ENCODE measurements around the gene ARHGAP40.
A peak's percentile ranks its signal among the peaks of the same experiment; 100 is the strongest.

Gene ARHGAP40

GRCh38 chr20:38674092-38674764, 72.6 kb downstream of the ARHGAP40 start:
- DNase-seq (ENCODE audit: low read depth in 1 of 2, low spot score in 1 of 2) = peak; percentile 13 to 42

- DNase-seq (ENCODE audit: low read depth in 1 of 2, low spot score in 1 of 2) = no peak
Observed at GRCh38 chr20:38674765-38675133, 73.1 kb downstream of the ARHGAP40 start.

- no peak for DNase-seq (ENCODE audit: low read depth in 1 of 2, low spot score in 1 of 2)
Observed at GRCh38 chr20:38676576-38676975, 75.0 kb downstream of the ARHGAP40 start.

GRCh38 chr20:38680500-38681306, 79.1 kb downstream of the ARHGAP40 start:
- no peak for DNase-seq (ENCODE audit: low read depth in 1 of 2, low spot score in 1 of 2)

GRCh38 chr20:38685271-38685670, 83.7 kb downstream of the ARHGAP40 start:
- DNase-seq (ENCODE audit: low read depth in 1 of 2, low spot score in 1 of 2) = no peak

- DNase-seq (ENCODE audit: low read depth in 1 of 2, low spot score in 1 of 2) = peak in 1 of 2 donors; percentile 17
Observed at GRCh38 chr20:38685853-38686473, 84.4 kb downstream of the ARHGAP40 start.

GRCh38 chr20:38692436-38693411, 91.1 kb downstream of the ARHGAP40 start:
- DNase-seq (ENCODE audit: low read depth in 1 of 2, low spot score in 1 of 2) = peak in 1 of 2 donors; percentile 14

- no peak for DNase-seq (ENCODE audit: low read depth in 1 of 2, low spot score in 1 of 2)
Observed at GRCh38 chr20:38697306-38697705, 95.7 kb downstream of the ARHGAP40 start.

- DNase-seq (ENCODE audit: low read depth in 1 of 2, low spot score in 1 of 2) = no peak
Observed at GRCh38 chr20:38698541-38698940, 96.9 kb downstream of the ARHGAP40 start.

- no peak for DNase-seq (ENCODE audit: low read depth in 1 of 2, low spot score in 1 of 2)
Observed at GRCh38 chr20:38700141-38700540, 98.5 kb downstream of the ARHGAP40 start.

Data from stimulated activated CD4-positive, alpha-beta T cell treated with anti-CD3 and anti-CD28 coated beads, Interleukin-15, amount 100 ng/mL, for 1 hour (primary cell).